Putamen (tissue), 1 donor: ENCODE data around the gene WNT3A.
"Not testable (repeated sequence)": the region's sequence is repeated elsewhere in the genome, so short reads cannot be mapped to it uniquely, and the experiment has no call there.

Experiments
- DNase-seq: peaks from one replicate; pipeline ENCODE4 v3.0.0-alpha.2; 2016; ENCODE audit warnings: low spot score

WNT3A gene

GRCh38 chr1:228006786-228007048 lies at the start of gene WNT3A:
Gene WNT3A (plus strand): TSS chr1:228006998. CDS start chr1:228007129, 131 bp downstream.
- no peak for DNase-seq

DNA sequence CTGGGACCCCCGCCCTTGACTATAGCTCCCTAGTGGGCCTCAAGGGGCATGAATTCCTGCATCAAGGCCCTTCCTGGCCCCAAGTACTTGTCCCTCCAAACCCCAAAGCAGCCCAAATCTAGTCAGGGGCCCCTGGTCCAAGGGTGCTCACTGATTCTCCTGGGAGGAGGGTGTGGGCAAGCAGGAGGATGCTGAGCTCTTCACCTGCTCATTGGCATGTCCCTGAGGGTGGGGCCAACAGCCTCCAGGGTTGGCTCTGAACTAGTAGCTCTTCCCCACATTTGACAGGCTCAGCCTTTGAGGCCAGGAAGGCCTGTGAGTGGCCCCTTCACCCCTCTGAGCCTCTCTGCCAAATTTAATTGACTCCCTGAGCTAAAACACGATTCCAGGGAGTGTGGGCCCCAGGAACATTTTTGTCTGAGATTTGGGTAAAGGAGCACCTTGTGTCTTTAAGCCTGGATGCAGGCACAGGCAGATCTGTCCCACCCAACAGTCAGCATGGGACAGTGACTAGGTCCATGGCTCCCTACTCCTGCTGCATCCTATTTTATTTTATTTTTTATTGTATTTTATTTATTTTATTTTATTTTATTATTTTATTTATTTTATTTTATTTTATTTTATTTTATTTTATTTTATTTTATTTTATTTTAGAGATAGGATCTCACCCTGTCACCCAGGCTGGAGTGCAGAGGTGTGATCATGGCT lies 48.0 kb upstream of the WNT3A start:
- no peak for DNase-seq

DNA sequence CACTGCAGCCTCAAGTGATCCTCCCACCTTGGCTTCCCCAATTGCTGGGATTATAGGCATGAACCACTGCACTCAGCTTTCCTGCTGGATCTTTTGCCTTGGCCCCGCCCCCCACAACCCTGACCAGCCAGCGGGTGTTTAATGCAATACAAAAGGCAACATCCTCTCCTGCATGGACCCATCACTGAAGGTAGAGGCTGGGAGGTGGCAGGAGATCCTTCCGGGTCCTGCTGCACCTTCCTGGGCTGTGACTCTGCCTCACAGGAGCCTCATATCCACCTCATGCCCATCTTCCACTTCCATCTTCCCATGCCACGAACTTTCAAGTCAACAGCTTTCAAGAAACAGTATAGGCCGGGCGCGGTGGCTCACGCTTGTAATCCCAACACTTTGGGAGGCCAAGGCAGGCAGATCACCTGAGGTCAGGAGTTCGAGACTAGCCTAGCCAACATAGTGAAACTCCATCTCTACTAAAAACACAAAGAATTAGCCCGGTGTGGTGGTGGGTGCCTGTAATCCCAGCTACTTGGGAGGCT lies 47.4 kb upstream of the WNT3A start:
- no peak for DNase-seq

DNA sequence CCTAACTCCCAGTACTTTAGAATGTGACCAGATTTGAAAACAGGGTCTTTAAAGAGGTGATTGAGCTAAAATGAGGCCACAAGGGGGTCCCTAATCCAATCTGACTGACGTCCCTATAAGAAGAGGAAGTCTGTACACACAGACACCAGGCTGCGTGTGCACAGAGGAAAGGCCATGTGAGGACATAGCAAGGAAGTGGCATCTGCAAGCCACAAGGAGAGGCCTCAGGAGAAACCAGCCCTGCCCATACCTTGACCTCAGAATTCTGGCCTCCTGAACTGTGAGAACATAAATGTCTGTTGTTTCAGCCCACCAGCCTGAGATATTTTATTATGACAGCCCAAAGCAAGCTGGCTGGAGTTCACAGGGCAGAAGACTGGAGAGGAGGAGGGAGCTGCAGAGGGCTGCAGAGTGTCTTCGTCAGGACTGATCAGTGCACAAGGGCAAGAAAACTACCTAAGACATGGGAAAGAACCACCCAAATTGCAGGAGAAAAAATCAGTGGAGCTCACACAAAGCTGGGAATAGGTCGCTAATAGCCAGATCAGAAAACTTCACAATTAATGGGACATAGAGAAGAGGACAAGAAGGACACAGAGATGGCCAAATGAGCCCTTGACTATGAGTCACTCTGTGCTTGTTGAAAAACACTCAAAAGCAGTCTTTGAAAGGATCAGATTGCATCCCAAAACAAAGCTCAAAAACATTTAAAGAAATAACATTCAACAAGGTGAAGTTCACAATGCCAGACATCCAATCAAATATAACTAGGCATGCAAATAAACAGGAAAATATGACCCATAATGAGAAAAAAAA lies 44.9 kb upstream of the WNT3A start:
- no peak for DNase-seq

DNA sequence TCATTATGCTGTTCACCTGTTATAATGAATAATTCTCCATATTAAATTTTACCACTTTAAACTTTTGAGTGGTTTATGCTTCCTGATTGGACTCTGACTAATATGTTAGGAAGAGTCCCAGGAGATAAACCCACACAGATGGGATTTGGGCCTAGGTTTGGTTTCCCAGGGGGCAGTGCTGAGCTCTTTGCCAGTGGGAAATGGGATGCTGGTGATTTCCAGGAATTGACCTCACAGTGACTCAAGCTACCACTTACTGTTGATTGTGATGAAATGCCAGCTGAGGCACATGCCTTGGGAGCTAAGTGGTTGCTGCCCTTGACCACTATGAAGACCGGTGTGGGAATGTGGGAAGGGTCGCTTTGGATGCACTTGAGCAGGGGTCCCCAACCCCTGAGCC lies 40.1 kb upstream of the WNT3A start:
- DNase-seq: not testable (repeated sequence)

GRCh38 chr1:227967815-227968214 lies 39.0 kb upstream of the WNT3A start:
- DNase-seq: not testable (repeated sequence)

GRCh38 chr1:227970076-227970995 lies 36.5 kb upstream of the WNT3A start:
- DNase-seq: not testable (repeated sequence)

GRCh38 chr1:227971216-227971615 lies 35.6 kb upstream of the WNT3A start:
- DNase-seq: not testable (repeated sequence)

- DNase-seq: not testable (repeated sequence)
Observed at GRCh38 chr1:227971643-227972282, 35.0 kb upstream of the WNT3A start.

- not testable (repeated sequence) for DNase-seq
Observed at GRCh38 chr1:227972283-227972679, 34.5 kb upstream of the WNT3A start.

DNA sequence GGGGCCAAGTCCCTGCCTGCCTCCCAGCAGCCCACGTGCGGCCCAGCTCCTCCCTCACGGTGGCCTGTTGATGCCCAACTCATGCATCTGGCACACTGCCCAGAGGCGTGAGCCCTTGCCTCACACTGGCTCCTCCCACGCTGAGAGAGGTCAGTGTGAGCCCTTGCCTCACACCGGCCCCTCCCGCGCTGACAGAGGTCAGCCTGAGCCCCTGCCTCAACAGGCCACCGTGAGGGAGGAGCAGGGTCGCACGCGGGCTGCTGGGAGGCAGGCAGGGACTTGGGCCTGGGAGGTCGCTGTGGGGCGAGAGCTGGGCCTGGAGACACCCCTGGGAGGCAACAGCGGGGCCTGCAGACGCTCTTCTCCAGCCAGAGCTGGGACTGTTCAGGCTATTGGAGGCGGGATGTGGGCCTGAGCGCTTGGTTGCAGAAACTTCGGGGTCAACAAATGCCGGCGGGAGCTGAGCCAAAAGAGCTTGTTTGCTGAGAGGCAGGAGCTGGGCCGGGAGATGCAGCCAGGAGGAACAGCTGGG lies 33.9 kb upstream of the WNT3A start:
- not testable (repeated sequence) for DNase-seq

DNA sequence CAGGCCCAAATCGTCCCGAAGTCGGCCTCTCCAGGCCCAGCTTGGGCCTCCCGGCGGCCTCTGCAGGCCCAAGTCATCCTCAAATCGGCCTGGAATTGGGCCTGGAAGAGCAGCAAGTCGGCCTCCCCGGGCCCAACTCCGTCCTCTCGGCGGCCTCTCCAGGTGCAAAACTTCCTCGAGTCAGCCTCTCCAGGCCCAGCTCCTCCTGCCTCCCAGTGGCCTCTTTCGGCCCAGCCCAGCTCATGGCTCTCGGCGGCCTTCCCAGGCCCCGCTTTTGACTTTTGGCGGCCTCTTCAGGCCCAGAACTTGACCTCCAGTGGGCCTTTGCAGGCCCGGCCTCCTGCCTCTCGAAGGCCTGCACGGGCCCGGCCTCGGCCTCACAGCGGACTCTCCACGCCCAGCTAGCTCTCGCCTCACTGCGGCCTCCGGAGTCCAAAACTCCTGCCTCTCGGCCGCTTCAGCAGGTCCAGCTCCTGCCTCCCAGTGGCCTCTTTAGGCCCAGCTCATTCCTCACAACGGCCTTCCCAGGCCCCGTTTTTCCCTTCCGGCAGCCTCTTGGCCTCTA lies 33.0 kb upstream of the WNT3A start:
- DNase-seq: not testable (repeated sequence)

- not testable (repeated sequence) for DNase-seq
Observed at GRCh38 chr1:227975583-227976283, 31.1 kb upstream of the WNT3A start.

GRCh38 chr1:227987181-227987580 lies 19.6 kb upstream of the WNT3A start:
- no peak for DNase-seq

GRCh38 chr1:227994632-227995300 lies 12.0 kb upstream of the WNT3A start:
- no peak for DNase-seq

DNA sequence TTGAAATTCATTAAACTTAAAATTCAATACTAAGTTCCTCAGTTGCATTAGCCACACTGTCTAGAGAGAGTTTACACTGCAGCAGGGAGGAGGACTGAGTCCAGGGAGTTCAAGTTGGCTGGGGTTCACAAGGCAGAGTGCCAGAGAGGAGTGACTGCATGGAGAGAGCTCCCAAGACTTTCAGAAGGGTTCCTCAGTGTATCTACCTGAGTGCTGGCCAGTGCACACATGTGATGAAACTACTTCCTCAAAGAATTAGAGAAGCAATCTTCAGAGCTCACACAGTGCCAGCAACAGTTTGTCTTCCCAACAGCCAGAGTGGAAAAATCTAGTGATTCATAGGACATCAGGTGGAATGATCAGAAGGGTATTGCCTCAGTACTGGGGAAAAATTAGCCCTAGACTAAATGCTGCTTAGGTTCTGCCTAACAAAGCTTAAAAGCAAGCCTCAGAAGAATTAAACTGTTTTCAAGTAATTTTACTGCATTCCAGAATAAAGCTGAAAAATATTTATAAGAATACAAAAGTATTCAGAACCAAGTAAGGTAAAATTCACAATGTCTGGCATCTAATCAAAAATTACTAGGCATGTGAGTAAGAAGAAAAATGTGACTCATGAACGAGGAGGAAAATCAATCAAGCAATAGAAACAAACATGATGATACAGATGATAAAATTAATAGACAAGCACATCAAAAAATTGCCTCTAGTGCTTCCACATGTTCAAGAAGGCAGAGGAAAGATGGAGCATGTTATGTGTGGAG lies 10.4 kb upstream of the WNT3A start:
- DNase-seq: no peak

- DNase-seq: no peak
Observed at GRCh38 chr1:227998374-227999055, 8.3 kb upstream of the WNT3A start.
